Mucosa of rectum (tissue), 2 donors: ENCODE measurements around the gene SPTAN1.
A peak's percentile ranks its signal among the peaks of the same experiment; 100 is the strongest.

Source experiments
- H3K27ac ChIP-seq, 2 donors: one replicate each; pipeline ENCODE4 v1.7.0; 2013; ENCODE audit warnings: inconsistent platforms in 2 of 2, low read depth in 2 of 2, low read length in 2 of 2
- H3K27me3 ChIP-seq, 2 donors: one replicate each; pipeline ENCODE4 v1.7.0; 2013; ENCODE audit warnings: low read length in 2 of 2; ENCODE audit not compliant: control insufficient read depth in 2 of 2, insufficient read depth in 2 of 2
- H3K36me3 ChIP-seq, 2 donors: one replicate each; pipeline ENCODE4 v1.7.0; 2013; ENCODE audit warnings: low read length in 2 of 2; ENCODE audit not compliant: control insufficient read depth in 2 of 2, insufficient read depth in 2 of 2
- H3K4me1 ChIP-seq, 2 donors: one replicate each; pipeline ENCODE4 v1.7.0; 2013; ENCODE audit warnings: low read length in 2 of 2, mild to moderate bottlenecking in 1 of 2; ENCODE audit not compliant: control insufficient read depth in 2 of 2, insufficient read depth in 2 of 2
- H3K4me3 ChIP-seq, 2 donors: one replicate each; pipeline ENCODE4 v1.7.0; 2013; ENCODE audit warnings: low read length in 2 of 2
- H3K9ac ChIP-seq, 2 donors: one replicate each; pipeline ENCODE4 v1.7.0; 2013; ENCODE audit warnings: low read length in 2 of 2, low read depth in 1 of 2, mild to moderate bottlenecking in 1 of 2
- H3K9me3 ChIP-seq, 2 donors: one replicate each; pipeline ENCODE4 v1.7.0; 2013; ENCODE audit warnings: low read length in 2 of 2; ENCODE audit not compliant: control insufficient read depth in 2 of 2
- donor health status: healthy.
- donor health status: Normal muscosa, but diverticular disease.

The SPTAN1 gene

GRCh38 chr9:128551657-128552152 is 682 bp upstream of the SPTAN1 start:
- no peaks in the 10 kb centered on the region for H3K27me3 ChIP-seq
- peak overlapping the region; percentile 82 to 86 for H3K27ac ChIP-seq
- peak overlapping the region; percentile 54 to 86 for H3K9ac ChIP-seq
- H3K36me3 ChIP-seq, result no peaks in the 10 kb centered on the region
- peak overlapping the region; percentile 72 to 78 for H3K4me3 ChIP-seq
- peaks cover 22 to 35% of the 10 kb centered on the region in 2 donors for H3K4me1 ChIP-seq
- no peaks in the 10 kb centered on the region for H3K9me3 ChIP-seq

GRCh38 chr9:128552744-128553440 is 505 bp downstream of the SPTAN1 start:
- Histone ChIP-seq H3K36me3 (no peaks in the 10 kb centered on the region), H3K27me3 (no peaks in the 10 kb centered on the region), H3K4me1 (peaks cover 32 to 39% of the 10 kb centered on the region in 2 donors), H3K27ac (peak overlapping the region; percentile 88 to 92), H3K4me3 (peak overlapping the region; percentile 94 to 96), H3K9me3 (no peaks in the 10 kb centered on the region), H3K9ac (peak overlapping the region; percentile 57 to 86)

GRCh38 chr9:128553728-128554127 is 1.3 kb downstream of the SPTAN1 start:
- no peaks in the 10 kb centered on the region for H3K36me3 ChIP-seq
- peak overlapping the region; percentile 94 to 96 for H3K4me3 ChIP-seq
- peaks cover 40 to 47% of the 10 kb centered on the region in 2 donors for H3K4me1 ChIP-seq
- no peaks in the 10 kb centered on the region for H3K27me3 ChIP-seq
- H3K9ac ChIP-seq, result peak overlapping the region; percentile 57 to 86
- H3K27ac ChIP-seq, result peak overlapping the region; percentile 53 to 88
- no peaks in the 10 kb centered on the region for H3K9me3 ChIP-seq

GRCh38 chr9:128554155-128554862 is 1.9 kb downstream of the SPTAN1 start:
- Histone ChIP-seq H3K9me3 (no peaks in the 10 kb centered on the region), H3K4me3 (peak overlapping the region; percentile 94 to 96), H3K36me3 (no peaks in the 10 kb centered on the region), H3K9ac (peak overlapping the region; percentile 57 to 86), H3K27ac (peak overlapping the region; percentile 21 to 53), H3K27me3 (no peaks in the 10 kb centered on the region), H3K4me1 (peaks cover 46 to 53% of the 10 kb centered on the region in 2 donors)

- Histone ChIP-seq H3K4me3 (peak overlapping the region in 1 of 2 donors; percentile 96), H3K4me1 (peaks cover 47 to 57% of the 10 kb centered on the region in 2 donors), H3K36me3 (no peaks in the 10 kb centered on the region), H3K27me3 (no peaks in the 10 kb centered on the region), H3K9me3 (no peaks in the 10 kb centered on the region), H3K9ac (peak overlapping the region in 1 of 2 donors; percentile 49), H3K27ac (peak overlapping the region; percentile 16 to 38)
Observed at GRCh38 chr9:128555180-128555721, 2.9 kb downstream of the SPTAN1 start.

- no peaks in the 10 kb centered on the region for H3K27me3 ChIP-seq
- H3K4me3 ChIP-seq, result peak overlapping the region in 1 of 2 donors; percentile 1
- no peaks in the 10 kb centered on the region for H3K9me3 ChIP-seq
- H3K9ac ChIP-seq, result no peak overlapping the region
- peak overlapping the region in 1 of 2 donors; percentile 42 for H3K27ac ChIP-seq
- H3K36me3 ChIP-seq, result no peaks in the 10 kb centered on the region
- H3K4me1 ChIP-seq, result peaks cover 47 to 57% of the 10 kb centered on the region in 2 donors
Observed at GRCh38 chr9:128556276-128556675, 3.9 kb downstream of the SPTAN1 start.

- no peak overlapping the region for H3K9ac ChIP-seq
- H3K4me1 ChIP-seq, result peaks cover 45 to 50% of the 10 kb centered on the region in 2 donors
- peak overlapping the region in 1 of 2 donors; percentile 23 for H3K27ac ChIP-seq
Observed at GRCh38 chr9:128556926-128557634, 4.7 kb downstream of the SPTAN1 start.

GRCh38 chr9:128558431-128559310 is 6.3 kb downstream of the SPTAN1 start:
- H3K27ac ChIP-seq, result peak overlapping the region; percentile 54 to 66
- peaks cover 40 to 43% of the 10 kb centered on the region in 2 donors for H3K4me1 ChIP-seq
- peaks cover 0 to 2% of the 10 kb centered on the region in 2 donors for H3K36me3 ChIP-seq
- H3K4me3 ChIP-seq, result peak overlapping the region in 1 of 2 donors; percentile 27
- H3K27me3 ChIP-seq, result no peaks in the 10 kb centered on the region
- H3K9ac ChIP-seq, result no peak overlapping the region
- no peaks in the 10 kb centered on the region for H3K9me3 ChIP-seq

More at GRCh38 chr9:128556926-128557634, 4.7 kb downstream of the SPTAN1 start:
- H3K4me3 ChIP-seq, result no peak overlapping the region
- no peaks in the 10 kb centered on the region for H3K9me3 ChIP-seq
- H3K36me3 ChIP-seq, result no peaks in the 10 kb centered on the region
- no peaks in the 10 kb centered on the region for H3K27me3 ChIP-seq

- H3K4me1 ChIP-seq, result peaks cover 0 to 11% of the 10 kb centered on the region in 2 donors
- H3K27ac ChIP-seq, result peak overlapping the region in 1 of 2 donors; percentile 28
- peaks cover 22 to 35% of the 10 kb centered on the region in 2 donors for H3K36me3 ChIP-seq
- no peaks in the 10 kb centered on the region for H3K27me3 ChIP-seq
- no peaks in the 10 kb centered on the region for H3K9me3 ChIP-seq
- H3K9ac ChIP-seq, result no peak overlapping the region
- H3K4me3 ChIP-seq, result no peak overlapping the region
Observed at GRCh38 chr9:128565578-128565977, 13.2 kb downstream of the SPTAN1 start.
